CD4-positive, alpha-beta T cell (primary cell): ENCODE data around the gene TAS2R41. TPM values are rescaled to one million over a fixed set of nuclear protein-coding genes. Genes with fewer than 3 reads are reported as not detected.

Experiments
- ATAC-seq: fragments of 200-7000 bp; cut with Tn5 transposase; one replicate; pipeline ENCODE4 v1.10.0; 2022; ENCODE audit warnings: mild to moderate bottlenecking; ENCODE audit not compliant: poor library complexity
- CTCF ChIA-PET: fragments of 350-600 bp; sonication (Branson Sonifier 250); formaldehyde crosslinking; loops from one replicate; lab custom pipeline; 2021; ENCODE audit warnings: antibody characterized with exemption, inconsistent platforms; lab: Charles Lee
- POLR2A ChIA-PET: fragments of 350-600 bp; sonication (Branson Sonifier 250); formaldehyde crosslinking; loops from one replicate; lab custom pipeline; 2021; ENCODE audit warnings: antibody characterized with exemption, inconsistent platforms; lab: Charles Lee
- DNase-seq, 14 experiments: peaks; one replicate each; pipeline ENCODE4 v3.0.0-alpha.2; 2013 to 2020; ENCODE audit warnings: mixed read lengths in 2 of 14
- H3K27ac ChIP-seq, 2 donors: one replicate each; pipeline versions ENCODE4 v1.5.1 to v1.7.0; 2013; ENCODE audit warnings: low read length in 2 of 2, low read depth in 1 of 2, mild to moderate bottlenecking in 1 of 2
- H3K27me3 ChIP-seq, 2 experiments: 1 replicate in 1 of 2; 2 replicates in 1 of 2; pipeline versions ENCODE4 v1.6.1 to v1.7.0; 2013; ENCODE audit warnings: low read length in 2 of 2, control low read depth in 1 of 2, mild to moderate bottlenecking in 1 of 2, moderate library complexity in 1 of 2; ENCODE audit not compliant: insufficient read depth in 2 of 2, control insufficient read depth in 1 of 2
- H3K36me3 ChIP-seq: one replicate; pipeline ENCODE4 v1.6.1; 2013; ENCODE audit warnings: low read length, control low read depth; ENCODE audit not compliant: insufficient read depth
- H3K4me1 ChIP-seq: one replicate; pipeline ENCODE4 v1.6.1; 2013; ENCODE audit warnings: low read length, control low read depth; ENCODE audit not compliant: insufficient read depth
- H3K4me3 ChIP-seq: one replicate; pipeline ENCODE4 v1.5.1; 2013; ENCODE audit warnings: mild to moderate bottlenecking, low read length, moderate library complexity
- H3K9me3 ChIP-seq, 2 experiments: 1 replicate in 1 of 2; 2 replicates in 1 of 2; pipeline versions ENCODE4 v1.6.1 to v1.7.0; 2013; ENCODE audit warnings: low read length in 2 of 2, mild to moderate bottlenecking in 2 of 2, control low read depth in 1 of 2, moderate library complexity in 1 of 2; ENCODE audit not compliant: control insufficient read depth in 1 of 2, insufficient read depth in 1 of 2
- H3K27ac Mint-ChIP-seq: one replicate; pipeline ENCODE4 v1.8.0; 2020; ENCODE audit warnings: mixed read lengths
- H3K27me3 Mint-ChIP-seq: one replicate; pipeline ENCODE4 v1.8.0; 2021; ENCODE audit warnings: mixed read lengths
- H3K36me3 Mint-ChIP-seq: one replicate; pipeline ENCODE4 v1.8.0; 2021; ENCODE audit warnings: low read depth, mixed read lengths
- H3K4me1 Mint-ChIP-seq: one replicate; pipeline ENCODE4 v1.8.0; 2021; ENCODE audit warnings: low read depth, mixed read lengths
- H3K4me3 Mint-ChIP-seq: one replicate; pipeline ENCODE4 v1.8.0; 2020; ENCODE audit warnings: mild to moderate bottlenecking, mixed read lengths
- H3K9me3 Mint-ChIP-seq: one replicate; pipeline ENCODE4 v1.8.0; 2020; ENCODE audit warnings: mixed read lengths
- CTCF ChIP-seq: fragments of 200-600 bp; IDR thresholded peaks from one replicate; pipeline ENCODE4 v1.8.0; 2022; ENCODE audit warnings: antibody characterized with exemption, mild to moderate bottlenecking
- intact Hi-C, 2 experiments: fragments of 100-400 bp; cut with DNase I in 1 of 2; cut with micrococcal nuclease in 1 of 2; formaldehyde crosslinking; loops; one replicate each; pipeline versions ENCODE4 v1.15.1 to v1.9.0; 2023 to 2025; cut with DNase I, micrococcal nuclease
- total RNA-seq, 174 experiments: library from RNA in 2 of 174; stranded (reverse) in 2 of 174; gene quantifications; one replicate each; pipeline ENCODE4 v1.2.3 and lab custom pipeline; 2021 to 2026

Gene TAS2R41
- total RNA-seq, 2 experiments from 2014 or later: 0.69 to 0.73 TPM

GRCh38 chr7:143433759-143434158, 43.9 kb upstream of the TAS2R41 start:
- no peaks in the 10 kb centered on the region for H3K27me3 Mint-ChIP-seq
- no peak for TF ChIP-seq CTCF
- intact Hi-C loops: no loop called here
- no peak overlapping the region for H3K27ac ChIP-seq
- H3K4me3 ChIP-seq: no peak overlapping the region
- no peaks in the 10 kb centered on the region for H3K9me3 ChIP-seq
- DNase-seq: no peak
- ChIA-PET CTCF (no interaction called here), POLR2A (no interaction called here)
- peaks cover 24% of the 10 kb centered on the region for H3K4me1 Mint-ChIP-seq
- H3K36me3 Mint-ChIP-seq: peaks cover 29% of the 10 kb centered on the region
- H3K27me3 ChIP-seq: no peaks in the 10 kb centered on the region
- peaks cover 14% of the 10 kb centered on the region for H3K4me1 ChIP-seq
- no peak for ATAC-seq
- no peak overlapping the region for H3K27ac Mint-ChIP-seq
- no peaks in the 10 kb centered on the region for H3K9me3 Mint-ChIP-seq
- H3K4me3 Mint-ChIP-seq: no peak overlapping the region
- H3K36me3 ChIP-seq: no peaks in the 10 kb centered on the region

DNA sequence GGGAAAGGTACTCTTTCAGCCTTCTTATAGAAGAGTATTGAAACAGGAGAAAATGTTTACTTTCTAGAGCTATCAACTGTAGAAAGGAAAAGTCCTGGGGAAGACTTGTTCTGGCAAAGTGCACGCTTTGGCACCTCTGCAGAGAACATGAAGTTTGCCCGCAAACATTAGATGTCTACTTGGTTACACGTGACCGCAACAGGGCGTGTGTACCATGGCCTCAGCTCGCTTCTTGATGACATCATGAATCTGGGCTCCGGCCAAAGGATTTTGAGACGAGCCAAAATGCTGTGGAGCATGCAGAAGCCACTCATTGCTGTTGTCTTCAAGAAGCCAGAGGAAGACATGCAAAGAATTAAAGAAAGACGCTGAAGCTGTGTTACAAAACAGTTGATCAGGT, 43.0 kb upstream of the TAS2R41 start:
- Mint-ChIP-seq H3K9me3 (no peaks in the 10 kb centered on the region), H3K4me1 (peaks cover 25% of the 10 kb centered on the region), H3K27me3 (no peaks in the 10 kb centered on the region), H3K4me3 (no peak overlapping the region), H3K27ac (no peak overlapping the region), H3K36me3 (peaks cover 30% of the 10 kb centered on the region)
- no peaks in the 10 kb centered on the region for H3K9me3 ChIP-seq
- ATAC-seq (no peak), DNase-seq (no peak)
- intact Hi-C loops: no loop called here
- no peaks in the 10 kb centered on the region for H3K27me3 ChIP-seq
- ChIA-PET CTCF (no interaction called here), POLR2A (no interaction called here)
- no peak overlapping the region for H3K27ac ChIP-seq
- no peaks in the 10 kb centered on the region for H3K36me3 ChIP-seq
- TF ChIP-seq CTCF: no peak
- no peak overlapping the region for H3K4me3 ChIP-seq
- H3K4me1 ChIP-seq: peaks cover 14% of the 10 kb centered on the region

- CTCF ChIA-PET: no interaction called here
Observed at GRCh38 chr7:143435266-143435665, 42.4 kb upstream of the TAS2R41 start.

More at GRCh38 chr7:143435266-143435665, 42.4 kb upstream of the TAS2R41 start:
- H3K4me1 ChIP-seq: peaks cover 14% of the 10 kb centered on the region
- no peaks in the 10 kb centered on the region for H3K27me3 ChIP-seq
- intact Hi-C loops: no loop called here
- DNase-seq (no peak), ATAC-seq (no peak)
- Mint-ChIP-seq H3K27ac (no peak overlapping the region), H3K27me3 (no peaks in the 10 kb centered on the region), H3K4me3 (no peak overlapping the region), H3K9me3 (no peaks in the 10 kb centered on the region), H3K4me1 (peaks cover 25% of the 10 kb centered on the region), H3K36me3 (peaks cover 30% of the 10 kb centered on the region)
- no peaks in the 10 kb centered on the region for H3K9me3 ChIP-seq
- H3K4me3 ChIP-seq: no peak overlapping the region
- no peak for TF ChIP-seq CTCF
- H3K36me3 ChIP-seq: no peaks in the 10 kb centered on the region
- H3K27ac ChIP-seq: no peak overlapping the region
- POLR2A ChIA-PET: no interaction called here
